Measurements from ENCODE around the gene TELO2.
"Not testable (repeated sequence)": the region's sequence is repeated elsewhere in the genome, so short reads cannot be mapped to it uniquely, and the experiment has no call there.

Gene TELO2

DNA sequence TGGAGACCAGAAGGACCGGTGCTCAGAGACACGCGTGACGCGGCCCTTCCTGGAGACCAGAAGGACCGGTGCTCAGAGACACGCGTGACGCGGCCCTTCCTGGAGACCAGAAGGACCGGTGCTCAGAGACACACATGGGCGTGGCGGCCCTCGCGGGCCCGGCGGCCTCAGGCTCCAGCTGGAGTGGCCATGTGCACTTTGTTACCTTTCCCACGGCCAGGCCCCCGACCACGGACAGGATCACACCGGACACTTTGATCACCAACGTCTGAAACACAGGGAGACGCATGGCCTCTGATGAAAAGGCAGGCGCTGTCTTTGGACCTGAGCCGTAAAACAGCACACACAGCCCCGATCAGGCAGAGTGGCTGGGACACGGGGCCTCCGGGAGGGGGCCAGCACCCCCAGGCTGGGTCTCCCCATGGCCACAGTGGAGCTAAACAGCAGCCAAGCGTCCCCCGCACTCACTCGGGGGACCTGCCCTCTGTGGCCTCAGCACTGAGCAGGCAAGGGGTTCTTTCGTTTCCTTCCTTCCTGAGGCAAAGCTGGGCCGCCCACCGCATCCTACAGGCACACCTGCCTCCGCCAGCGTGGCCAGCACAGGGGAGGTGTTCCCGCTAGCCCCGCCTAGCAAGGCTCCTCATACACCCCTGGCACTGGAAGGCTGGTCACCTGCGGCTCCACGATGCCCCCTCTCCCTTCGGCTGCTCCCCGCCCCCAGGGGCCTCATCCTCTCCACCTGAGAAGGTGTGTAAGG lies 35.5 kb upstream of the TELO2 start:
- no peak for DNase-seq (ENCODE audit: low read depth in 2 of 2)

DNA sequence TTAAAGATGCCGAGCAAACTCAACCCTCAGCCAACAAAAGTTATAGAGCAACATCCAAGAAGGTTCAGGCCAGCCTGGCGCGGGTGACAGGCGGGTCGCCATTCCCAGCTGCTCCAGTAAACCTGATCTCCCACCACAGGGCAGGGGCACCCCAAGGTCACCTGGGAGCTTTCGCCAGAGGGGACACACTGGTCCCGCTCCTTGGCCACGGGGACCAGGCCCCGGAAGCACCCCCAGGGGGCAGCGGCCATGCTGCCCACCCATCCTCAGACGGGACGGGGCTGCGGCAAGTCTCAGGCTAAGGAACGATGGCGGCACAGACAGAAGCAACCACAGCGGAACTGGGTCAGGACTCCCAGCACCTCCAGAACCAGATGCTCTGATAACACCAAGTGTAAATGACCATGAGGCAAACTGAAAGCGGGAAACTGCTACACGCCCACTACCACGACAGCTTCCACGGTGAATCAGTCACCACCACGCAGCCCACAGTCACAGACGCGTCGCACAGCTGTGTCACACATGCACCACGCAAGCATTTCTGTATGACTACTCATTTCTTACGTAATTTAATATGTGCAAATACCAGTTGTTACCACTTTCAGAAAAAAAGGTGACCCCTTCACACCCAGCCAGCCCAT lies 34.7 kb upstream of the TELO2 start:
- no peak for DNase-seq (ENCODE audit: low read depth in 2 of 2)

DNA sequence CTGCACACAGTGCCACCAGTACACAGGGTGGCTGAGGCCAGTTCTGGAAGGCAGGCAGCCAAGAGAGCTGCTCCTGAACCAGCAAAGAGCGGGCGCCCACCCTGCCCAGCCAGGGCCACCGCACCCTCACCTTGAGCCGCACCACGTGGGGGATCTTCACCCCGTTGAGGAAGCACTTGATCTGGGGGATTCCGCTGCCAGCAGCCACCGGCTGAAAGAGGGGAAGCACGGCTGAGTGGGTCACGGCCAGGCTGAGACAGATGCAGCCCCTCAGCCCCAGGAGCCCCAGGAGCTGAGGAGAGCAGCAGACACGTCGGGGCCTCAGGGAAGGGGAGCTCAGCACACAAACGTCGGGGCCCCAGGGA lies 34.2 kb upstream of the TELO2 start:
- DNase-seq (ENCODE audit: low read depth in 2 of 2) = no peak

DNA sequence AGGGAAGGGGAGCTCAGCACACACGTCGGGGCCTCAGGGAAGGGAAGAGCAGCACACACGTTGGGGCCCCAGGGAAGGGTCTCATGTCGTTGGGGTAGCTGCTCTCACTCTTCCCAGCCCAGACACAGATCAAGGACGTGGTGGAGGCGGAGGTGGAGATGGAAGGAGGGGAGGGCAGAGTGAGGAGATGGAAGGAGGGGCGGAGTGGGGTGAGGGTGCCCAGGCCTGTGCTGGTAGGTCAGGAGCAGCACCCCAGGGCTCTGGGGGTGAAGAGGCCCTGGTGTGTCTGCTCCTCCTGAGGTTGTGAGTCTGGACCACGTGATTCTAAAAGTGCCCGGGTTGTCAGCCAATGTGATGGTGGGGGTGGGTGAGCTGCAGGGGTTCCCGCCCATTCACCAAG lies 33.2 kb upstream of the TELO2 start:
- DNase-seq (ENCODE audit: low read depth in 2 of 2) = no peak

DNA sequence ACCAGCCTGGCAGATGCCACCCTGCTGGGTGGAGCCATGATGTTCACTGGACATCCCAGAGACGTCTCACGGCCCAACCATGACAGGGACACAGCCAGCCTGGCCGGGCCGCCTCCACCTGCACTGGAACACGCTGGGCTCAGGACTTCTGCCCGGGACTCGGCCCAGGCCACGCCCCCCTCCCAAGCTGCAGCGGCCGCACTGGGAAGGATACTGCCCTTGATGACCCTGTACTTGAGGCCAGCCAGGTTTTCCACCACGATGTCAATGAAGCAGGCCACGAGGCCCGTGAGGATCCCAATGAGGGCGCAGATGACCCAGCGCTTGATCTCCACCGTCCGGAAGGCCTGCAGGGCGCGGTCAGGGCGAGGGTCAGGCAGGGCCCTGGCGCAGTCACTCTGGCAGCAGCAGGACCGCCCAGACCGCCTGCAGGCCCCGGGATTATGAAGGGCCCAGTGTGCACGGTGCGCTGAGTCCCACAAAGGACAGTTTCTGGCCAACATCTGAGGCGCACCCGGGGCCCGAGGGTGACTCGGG lies 32.5 kb upstream of the TELO2 start:
- DNase-seq (ENCODE audit: low read depth in 2 of 2) = no peak

DNA sequence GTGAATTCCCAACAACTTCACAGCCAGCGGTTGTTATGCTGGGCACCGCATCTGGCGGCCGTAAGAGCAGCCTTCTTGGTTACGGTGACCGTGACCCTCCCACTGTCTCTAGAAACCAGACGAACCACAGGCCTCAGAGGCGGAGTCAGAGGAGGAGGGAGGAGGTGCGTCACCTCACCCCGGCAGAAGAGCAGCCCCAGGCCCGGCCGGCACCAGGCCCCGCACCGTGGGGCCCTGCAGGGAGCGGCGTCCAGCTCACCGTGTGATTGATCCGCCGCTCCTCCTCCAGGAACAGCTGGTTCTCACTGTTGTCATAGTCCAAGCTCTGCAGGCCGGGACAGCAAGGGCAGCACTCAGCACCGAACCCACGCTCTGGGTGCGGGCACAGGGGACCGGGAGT lies 32.0 kb upstream of the TELO2 start:
- no peak for DNase-seq (ENCODE audit: low read depth in 2 of 2)

DNA sequence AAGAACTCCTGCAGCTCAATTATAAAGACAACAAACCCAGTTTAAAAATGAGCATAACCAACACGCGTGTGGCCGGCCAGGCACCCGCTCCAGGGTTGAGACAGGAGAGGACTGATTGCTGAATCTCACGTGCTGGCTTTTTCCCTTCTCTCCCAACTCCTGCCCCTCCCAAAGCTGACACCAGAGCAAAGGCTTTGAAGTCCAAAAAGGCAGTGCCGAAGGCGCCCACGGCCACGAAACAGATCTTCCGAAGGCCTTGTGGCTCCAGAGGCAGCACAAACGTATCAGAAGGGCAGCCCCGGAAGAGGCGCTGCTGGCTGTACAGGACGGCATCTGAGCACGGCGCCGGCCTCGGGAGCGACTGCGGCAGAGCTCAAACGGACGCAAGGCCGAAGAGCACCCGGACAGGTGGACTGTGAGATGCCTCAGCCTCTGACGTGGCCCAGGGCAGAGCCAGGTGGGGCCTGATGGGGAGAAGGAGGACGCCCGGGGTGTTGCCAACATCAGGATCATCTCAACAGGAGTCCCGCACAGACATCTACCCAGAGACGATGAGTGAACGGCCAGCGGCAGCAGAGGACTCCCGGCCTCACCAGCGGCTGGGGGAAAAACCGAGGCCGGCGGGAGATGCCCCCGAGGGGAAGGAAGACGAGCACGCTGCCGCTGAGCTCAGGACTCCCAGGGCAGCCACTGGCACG lies 28.8 kb upstream of the TELO2 start:
- no peak for DNase-seq (ENCODE audit: low read depth in 2 of 2)

DNA sequence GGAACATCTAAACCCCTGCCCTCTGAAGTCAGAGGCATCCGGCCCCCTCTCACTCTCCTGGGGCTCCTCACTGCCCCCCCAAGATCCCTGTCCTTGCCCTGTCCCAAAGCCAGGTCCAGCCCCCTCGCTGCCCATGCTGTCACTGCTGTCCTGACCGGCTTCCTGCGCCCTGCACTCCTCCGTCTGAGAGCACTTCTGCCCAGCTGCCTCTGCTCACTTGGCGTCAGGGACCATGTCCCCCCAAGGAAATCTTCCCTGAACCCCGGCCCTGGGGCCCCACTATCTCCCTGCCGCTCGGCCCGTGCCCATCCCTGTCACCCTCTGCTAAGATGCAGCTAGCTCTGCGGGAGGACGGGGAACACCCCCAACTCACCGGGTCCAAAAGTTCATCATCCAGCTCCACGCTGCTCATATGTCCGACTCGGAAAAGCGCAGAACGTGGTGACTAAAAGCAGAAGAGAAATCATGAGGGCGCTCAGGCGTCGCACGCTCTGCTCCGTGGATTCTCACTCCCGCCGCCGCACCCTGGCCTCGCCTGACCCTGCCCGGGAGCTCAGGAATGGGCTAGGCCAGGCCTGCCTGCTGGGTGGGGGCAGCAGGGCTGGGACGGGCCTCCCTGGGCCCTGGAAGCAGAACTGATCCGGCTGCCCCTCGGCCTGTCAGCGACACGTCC lies 28.1 kb upstream of the TELO2 start:
- no peak for DNase-seq (ENCODE audit: low read depth in 2 of 2)

DNA sequence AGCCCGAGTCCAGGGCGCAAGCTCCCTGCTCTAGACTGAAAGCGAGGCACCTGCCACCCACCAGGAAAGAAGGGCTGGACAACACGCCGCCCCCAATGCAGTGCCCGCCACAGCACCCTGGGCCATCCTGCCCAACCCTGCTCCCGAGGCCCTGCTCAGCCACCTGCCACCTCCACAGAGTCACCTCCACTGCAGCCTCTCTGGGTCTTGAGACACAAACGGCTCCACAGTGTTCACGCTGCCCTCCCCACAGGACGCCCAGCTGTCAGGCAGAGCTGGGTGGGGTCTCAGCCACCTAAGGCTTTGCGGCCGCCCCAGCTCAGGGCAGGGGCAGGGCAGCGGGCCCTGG lies 27.6 kb upstream of the TELO2 start:
- DNase-seq (ENCODE audit: low read depth in 2 of 2) = no peak

DNA sequence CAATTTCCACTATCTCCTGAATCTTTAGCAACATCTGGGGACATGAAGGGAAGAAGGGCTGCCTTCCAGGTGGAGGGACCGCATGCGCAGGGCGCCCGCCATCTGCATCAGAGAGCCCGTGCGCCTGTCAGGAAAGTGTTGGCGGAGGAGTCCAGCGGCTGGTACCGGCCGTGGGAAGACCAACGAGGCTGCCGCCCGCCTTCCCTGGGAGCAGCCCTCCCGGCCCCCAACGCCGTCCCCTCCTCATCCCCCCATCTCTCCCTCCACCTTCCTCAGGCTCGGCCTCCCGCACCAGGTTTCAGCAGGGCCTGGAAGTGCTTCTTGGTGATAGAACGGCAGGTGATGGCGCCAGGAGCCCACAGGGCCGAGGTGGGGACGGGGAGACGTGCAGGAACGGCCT lies 27.1 kb upstream of the TELO2 start:
- DNase-seq (ENCODE audit: low read depth in 2 of 2) = no peak

DNA sequence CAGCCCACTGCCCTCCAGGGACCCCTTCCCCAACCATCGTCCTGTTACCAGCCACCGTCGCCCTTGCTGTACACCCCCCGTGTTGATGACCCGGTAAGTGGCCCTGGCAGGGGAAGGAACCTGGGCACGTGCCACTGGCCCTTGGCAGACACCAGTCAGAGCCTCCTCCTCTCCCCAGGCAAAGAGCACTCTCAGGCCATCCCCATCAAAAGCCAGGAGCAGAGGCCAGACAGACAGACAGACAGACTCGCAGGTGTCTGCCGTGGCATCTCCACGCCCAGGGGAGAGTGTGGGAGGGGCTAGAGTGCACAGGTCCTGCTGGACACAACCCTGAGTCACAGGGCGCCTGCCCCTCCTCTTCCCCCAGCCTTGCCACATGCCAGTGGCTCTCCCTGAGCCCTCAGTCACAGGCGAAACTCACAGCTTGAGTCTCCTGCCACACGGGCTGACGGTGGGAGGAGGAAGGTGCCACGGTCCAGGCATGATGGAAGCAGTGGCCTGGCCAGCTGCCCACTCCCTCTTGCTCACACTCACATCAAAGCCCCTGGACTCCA lies 26.1 kb upstream of the TELO2 start:
- no peak for DNase-seq (ENCODE audit: low read depth in 2 of 2)

DNA sequence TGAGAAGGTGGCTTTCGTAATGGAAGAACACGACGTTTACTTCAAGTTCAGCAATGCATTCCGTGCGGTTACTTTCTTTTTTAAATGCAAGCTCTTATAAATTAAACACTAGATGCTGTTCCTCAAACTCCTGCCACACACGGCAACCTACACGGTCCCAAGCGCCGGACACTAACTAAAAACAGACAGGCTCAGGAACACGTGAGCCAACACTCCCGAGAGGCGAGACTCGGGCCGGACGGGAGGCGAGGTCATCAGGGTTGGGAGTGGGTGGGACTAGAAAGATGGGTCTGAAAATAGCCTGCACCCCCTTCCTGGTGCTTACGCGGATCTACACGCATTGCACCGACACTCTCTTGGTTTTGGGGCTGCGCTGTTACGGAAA lies 24.7 kb upstream of the TELO2 start:
- DNase-seq (ENCODE audit: low read depth in 2 of 2) = no peak

DNA sequence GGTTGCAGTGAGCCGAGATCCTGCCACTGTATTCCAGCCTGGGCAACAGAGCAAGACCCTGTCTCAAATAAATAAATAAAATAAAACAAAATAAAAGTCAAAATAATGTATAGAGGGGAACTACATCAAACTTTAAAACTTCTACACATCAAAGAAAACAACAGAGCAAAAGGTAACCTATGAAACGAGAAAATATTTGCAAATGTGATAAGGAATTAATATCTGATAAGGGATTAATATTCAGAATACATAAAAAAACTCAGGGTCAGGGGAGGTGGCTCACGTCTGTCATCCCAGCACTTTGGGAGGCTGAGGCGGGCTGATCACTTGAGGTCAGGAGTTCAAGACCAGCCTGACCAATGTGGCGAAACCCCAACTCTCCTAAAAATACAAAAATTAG lies 24.0 kb upstream of the TELO2 start:
- not testable (repeated sequence) for DNase-seq (ENCODE audit: low read depth in 2 of 2)

DNA sequence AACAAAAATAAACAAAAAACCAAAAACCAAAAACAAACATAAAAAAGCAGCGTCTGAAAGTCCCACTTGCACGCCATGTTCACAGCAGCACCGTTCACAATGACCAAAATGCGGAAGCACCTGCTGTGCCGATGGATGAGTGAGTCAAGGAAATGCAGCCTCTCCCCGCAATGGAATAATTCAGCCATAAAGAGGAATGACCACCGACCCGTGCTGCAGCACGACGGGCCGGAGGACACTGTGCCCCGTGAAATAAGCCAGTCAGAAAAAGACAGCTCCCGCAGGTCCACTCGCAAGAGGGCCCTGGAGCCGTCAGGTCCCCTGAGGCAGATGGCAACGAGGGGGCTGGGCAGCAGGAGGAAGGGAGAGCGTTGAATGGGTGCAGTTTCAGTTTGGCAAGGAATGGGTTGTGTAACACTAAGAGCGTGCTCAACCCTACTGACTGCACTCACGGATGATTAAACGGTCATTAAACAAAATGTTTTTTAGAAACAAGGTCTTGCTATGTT lies 23.4 kb upstream of the TELO2 start:
- DNase-seq (ENCODE audit: low read depth in 2 of 2) = no peak

DNA sequence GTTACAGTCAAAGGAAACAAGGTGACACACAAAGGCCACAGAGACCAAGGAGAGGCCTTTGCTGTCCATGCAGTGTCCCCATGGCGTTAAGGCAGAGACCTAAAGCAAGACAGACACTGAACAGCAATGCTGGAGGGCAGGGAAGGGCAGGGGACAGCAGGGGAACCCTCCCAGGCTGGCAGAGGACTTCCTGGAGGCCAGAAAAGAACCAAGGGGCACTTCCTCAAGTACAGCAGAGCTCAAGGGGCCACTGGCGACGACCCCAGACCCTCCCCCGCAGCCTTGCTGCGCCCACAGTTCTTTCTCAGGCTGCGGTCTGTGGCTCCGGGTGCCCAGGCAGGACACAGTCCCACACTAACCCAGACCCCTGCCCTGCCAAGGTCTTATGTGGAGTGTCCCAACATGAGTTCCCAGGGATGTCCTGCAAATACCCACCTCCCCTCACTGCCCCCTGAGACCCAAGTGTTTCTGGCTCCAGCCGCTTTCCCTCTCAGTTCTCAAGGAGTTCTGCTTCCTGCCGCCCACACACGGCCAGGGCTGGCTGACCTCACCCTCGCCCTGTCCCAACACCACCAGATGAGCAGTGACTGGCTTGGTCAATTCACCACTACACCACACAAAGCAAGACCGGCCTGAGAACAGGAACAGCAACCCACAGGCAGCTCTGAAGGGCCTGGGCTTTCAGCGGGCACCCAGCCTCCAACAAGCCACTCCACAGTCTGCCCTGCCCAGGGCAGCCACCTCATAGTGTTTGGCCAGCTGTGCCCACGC lies 22.5 kb upstream of the TELO2 start:
- no peak for DNase-seq (ENCODE audit: low read depth in 2 of 2)

DNA sequence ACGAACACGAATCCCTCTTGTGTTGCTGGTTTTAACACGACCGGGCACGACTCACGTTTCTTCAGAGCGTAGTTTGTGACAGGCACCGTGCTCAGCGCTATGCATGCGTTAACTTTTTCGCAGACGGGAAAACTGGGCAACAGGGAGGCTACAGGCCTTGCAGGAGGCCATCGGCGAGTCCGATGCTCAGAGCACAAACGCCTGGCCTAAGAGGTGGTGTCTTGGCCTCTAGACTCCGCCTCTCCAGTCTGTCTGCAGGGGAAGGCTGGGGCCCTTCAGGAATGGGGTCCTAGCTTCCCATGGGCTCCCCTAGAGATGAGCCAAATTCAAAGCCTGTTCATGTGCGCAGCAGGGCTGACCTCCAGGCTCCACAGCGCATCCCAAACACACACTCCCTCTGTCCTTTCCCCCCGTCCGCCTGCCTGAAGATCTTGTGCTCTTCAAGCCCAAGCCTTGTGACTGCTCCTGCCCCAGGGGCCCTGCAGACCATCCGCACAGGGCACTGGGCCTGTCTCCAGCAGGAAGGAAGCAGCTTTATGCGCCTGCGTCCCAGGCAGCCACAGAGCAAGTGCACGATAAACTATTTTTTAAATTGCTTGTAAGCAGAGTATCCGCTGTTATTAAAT lies 21.5 kb upstream of the TELO2 start:
- DNase-seq (ENCODE audit: low read depth in 2 of 2) = no peak

DNA sequence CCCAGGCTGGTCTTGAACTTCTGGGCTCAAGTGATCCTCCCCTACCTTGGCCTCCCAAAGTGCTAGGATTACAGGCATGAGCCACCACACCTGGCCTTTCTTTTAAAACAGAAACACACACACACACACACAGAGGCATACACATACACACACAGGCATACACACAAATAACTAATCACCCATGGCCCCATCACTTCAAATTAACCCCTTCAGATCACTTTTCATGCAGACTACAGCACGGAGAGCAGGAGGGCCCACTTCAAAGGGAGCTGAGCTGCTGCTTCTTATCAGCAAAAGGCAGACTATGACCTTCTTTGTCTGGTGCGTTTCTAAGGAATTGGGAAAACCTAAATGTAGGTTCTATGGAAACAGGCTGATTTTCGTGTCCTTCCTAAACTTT lies 20.2 kb upstream of the TELO2 start:
- no peak for DNase-seq (ENCODE audit: low read depth in 2 of 2)

DNA sequence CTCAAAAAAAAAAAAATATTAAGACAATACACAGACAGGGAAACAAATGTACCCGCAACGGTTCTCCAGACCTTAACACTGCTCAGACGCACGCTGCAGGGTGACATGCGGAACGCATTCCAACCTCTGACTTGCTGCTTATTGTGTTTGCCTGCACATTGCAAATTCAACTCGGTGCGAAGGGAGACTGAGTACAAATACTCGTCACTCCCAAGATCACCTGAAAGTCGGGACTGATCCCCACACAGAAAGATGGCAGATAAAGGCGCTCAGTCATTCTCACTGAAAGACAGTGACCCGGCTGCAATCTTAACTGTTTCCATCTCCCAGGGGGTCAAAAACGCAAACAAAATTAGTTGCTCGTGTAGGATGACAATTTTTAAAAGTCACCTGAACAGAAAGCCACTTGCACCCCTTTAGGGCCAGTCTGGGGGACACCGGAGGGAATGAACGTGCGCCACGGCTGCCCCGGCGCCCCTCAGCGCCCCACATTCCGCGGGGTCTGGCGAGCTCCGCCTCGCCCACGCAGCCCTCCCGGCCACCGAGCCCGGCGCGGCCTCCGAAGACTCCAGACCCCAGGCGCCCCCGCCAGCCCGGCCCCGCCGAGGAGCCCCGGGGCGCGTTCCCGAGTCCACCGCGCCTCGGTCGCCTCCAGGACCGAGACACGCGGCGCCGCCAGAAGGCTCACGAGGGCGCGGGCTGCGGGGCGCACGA lies 18.9 kb upstream of the TELO2 start:
- DNase-seq (ENCODE audit: low read depth in 2 of 2) = no peak

DNA sequence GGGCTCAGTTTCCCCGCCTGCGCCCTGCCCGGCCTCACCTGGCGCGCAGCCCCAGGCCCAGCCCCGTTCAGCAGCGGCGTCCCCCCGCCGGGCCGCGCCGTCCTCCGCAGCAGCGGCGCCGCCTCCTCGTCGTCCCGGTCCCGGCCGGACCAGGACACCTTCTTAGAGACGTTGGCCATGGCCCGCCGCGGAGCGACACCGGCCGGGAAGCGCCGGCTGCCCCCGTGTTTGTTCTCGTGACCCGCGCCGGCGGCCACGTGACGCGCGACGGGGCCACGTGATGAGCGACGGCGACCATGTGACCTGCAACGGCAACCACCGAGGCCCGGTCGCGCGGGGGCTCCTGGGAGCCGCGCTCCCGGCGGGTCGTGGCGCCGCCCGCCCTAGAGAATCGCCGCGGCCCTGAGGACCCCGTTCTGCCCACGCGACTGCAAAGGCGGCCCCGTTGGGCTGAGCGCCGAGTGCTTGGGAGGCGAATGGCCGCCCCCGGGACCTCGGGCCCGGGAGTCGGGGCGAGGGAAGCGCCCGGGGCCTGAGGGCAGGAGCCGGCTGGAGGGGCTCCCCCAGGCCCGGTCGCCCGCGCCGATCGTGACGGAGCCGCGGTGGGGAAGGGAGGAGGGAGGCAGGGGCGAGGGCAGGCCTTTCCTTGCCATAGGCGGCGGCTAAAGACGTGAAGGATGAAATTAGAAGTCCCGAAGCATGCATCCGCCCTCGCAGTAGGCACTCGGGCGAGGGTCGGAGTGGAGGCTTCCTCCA lies 18.2 kb upstream of the TELO2 start, which contains the start of gene CLCN7:
TSS of gene CLCN7 (minus strand) at position 233 of the 756 bp plus-strand sequence. CDS start at position 179, 54 bp downstream.
- DNase-seq (ENCODE audit: low read depth in 2 of 2) = peak; percentile 72 to 82
